ENCODE data around the gene MYOD1.

Gene MYOD1

DNA sequence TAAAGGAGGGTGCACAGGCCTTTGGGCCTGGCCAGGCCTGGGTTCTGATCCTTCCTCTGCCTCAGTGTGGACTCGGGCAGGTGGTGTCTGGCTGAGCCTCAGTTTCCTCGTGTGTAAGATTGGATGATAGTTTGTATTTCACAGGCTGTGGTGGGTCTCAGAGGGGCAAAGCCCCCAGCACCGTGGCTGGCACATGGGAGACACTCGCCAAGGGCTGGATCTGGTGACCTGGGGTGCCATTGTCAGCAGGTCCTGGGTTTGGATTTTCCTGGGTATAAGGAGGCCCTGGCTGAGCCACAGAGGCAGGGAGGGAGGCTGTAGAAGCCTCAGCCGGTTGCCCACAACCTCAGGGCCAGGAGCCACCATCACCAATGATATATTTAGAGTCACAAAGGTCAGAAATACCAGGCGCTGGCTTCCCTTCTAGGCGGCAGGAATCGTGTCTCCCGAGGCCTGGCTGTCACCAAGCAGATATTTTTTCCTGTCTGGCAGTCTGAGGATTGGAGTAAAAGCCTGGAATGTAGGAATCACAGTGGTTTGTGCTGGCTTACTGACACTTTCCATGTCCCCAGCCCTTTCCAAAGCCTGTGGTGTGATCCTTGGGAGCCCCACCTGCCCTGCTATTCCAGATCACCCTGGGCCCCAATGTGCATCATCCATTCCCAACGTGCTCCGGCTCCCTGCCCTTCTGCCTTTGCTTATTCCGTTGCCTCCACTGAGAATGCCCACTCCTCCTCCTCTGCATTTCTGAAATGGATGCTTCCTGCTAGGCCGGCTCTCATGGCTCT lies 30.8 kb downstream of the MYOD1 start:
- TF ChIP-seq, protein P1, sequence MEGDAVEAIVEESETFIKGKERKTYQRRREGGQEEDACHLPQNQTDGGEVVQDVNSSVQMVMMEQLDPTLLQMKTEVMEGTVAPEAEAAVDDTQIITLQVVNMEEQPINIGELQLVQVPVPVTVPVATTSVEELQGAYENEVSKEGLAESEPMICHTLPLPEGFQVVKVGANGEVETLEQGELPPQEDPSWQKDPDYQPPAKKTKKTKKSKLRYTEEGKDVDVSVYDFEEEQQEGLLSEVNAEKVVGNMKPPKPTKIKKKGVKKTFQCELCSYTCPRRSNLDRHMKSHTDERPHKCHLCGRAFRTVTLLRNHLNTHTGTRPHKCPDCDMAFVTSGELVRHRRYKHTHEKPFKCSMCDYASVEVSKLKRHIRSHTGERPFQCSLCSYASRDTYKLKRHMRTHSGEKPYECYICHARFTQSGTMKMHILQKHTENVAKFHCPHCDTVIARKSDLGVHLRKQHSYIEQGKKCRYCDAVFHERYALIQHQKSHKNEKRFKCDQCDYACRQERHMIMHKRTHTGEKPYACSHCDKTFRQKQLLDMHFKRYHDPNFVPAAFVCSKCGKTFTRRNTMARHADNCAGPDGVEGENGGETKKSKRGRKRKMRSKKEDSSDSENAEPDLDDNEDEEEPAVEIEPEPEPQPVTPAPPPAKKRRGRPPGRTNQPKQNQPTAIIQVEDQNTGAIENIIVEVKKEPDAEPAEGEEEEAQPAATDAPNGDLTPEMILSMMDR (conservative IDR thresholded peaks at IDR 0.05; ENCODE audit: low read depth, low read length), result no peak
- no peak for DNase-seq (ENCODE audit: low read depth)
- H3K4me3 ChIP-seq (ENCODE audit: low read length), result no peak overlapping the region

DNA sequence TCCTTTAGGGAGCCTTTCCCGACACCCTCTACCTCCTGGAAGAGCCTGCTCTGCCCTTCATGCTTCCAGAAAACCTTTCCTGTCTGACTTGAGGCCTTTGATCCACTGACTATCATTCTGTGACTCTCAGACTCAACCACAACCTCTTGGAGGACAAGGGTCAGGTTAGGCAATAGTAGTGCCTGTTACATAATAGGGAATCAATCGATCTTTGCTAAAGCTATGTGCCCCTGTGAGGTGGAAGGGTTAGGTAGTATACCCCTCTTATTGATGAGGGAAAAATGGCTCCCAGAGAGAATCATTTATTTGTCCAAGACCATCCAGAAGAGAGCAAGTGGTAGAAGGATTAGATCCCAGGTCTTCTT lies 31.4 kb downstream of the MYOD1 start:
- H3K4me3 ChIP-seq (ENCODE audit: low read length), result no peak overlapping the region
- no peak for DNase-seq (ENCODE audit: low read depth)
- TF ChIP-seq, protein P1 (conservative IDR thresholded peaks at IDR 0.05; ENCODE audit: low read depth, low read length), result no peak

- no peak overlapping the region for H3K4me3 ChIP-seq (ENCODE audit: low read length)
- no peak for DNase-seq (ENCODE audit: low read depth)
- TF ChIP-seq, protein P1 (conservative IDR thresholded peaks at IDR 0.05; ENCODE audit: low read depth, low read length), result no peak
These were observed 32.2 kb downstream of the MYOD1 start for GRCh38 chr11:17751558-17751957.

DNA sequence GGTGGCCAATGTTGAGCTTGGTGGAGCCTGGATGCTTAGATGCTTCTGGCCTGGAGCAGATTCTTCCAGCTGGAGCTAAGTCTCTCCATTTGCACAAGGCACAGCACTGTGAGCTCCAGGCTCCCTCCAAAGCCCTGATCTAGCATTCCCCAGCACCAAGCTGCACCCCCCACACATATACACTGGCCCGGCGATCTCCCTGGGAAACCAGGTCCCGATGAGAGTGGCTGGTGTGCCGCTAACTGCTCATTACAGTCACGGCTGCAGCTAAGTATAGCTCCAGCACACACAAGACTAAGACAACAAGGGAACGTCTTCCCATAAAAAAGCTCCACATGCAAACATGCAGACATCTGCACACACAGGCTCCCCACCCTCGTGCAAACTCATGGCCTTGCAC lies 32.8 kb downstream of the MYOD1 start:
- DNase-seq (ENCODE audit: low read depth), result no peak
- no peak overlapping the region for H3K4me3 ChIP-seq (ENCODE audit: low read length)
- TF ChIP-seq, protein P1 (conservative IDR thresholded peaks at IDR 0.05; ENCODE audit: low read depth, low read length), result no peak

GRCh38 chr11:17753153-17753552 lies 33.8 kb downstream of the MYOD1 start:
- no peak overlapping the region for H3K4me3 ChIP-seq (ENCODE audit: low read length)
- TF ChIP-seq, protein P1 (conservative IDR thresholded peaks at IDR 0.05; ENCODE audit: low read depth, low read length), result no peak
- DNase-seq (ENCODE audit: low read depth), result no peak

DNA sequence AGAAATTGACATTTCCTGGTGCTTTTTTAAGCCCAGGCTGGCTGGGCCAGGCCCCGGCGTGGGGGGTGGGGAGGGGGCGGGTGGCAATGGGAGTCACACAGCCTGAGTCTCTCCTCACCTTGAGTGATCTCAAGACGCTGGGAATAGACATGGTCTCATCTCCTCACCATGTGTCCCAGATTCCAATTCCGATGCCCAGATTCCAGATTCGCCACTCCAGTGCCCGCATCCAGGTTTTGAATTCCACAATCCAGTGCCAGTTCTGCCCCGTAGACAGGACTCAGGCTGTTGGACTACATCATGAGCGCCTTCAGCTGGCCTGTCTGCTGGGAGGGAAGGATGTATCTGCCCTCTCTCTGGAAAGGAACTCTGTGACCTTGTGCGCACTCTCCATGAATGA lies 34.3 kb downstream of the MYOD1 start:
- no peak for DNase-seq (ENCODE audit: low read depth)
- H3K4me3 ChIP-seq (ENCODE audit: low read length), result no peak overlapping the region
- TF ChIP-seq, protein P1 (conservative IDR thresholded peaks at IDR 0.05; ENCODE audit: low read depth, low read length), result no peak

DNA sequence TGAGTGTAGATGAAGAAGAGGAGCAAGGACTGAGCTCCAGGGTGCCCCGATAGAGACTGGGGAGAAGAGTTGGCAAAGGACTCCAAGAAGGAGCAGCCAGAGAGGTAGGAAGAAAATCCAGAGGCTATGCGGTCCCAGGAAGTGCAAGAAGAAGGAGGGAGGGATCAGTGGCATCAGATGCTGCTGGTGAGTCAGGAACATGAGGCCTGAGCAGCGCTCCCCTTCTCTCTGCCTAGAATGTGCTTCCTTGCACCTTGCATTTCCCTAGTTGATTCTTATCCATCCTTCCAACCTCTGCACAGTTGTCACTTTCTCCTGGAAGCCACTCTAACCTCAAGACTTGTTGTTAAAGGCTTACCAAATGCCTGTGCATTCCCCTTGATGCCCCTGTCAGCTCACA lies 36.5 kb downstream of the MYOD1 start:
- TF ChIP-seq, protein P1 (conservative IDR thresholded peaks at IDR 0.05; ENCODE audit: low read depth, low read length), result no peak
- DNase-seq (ENCODE audit: low read depth), result no peak
- H3K4me3 ChIP-seq (ENCODE audit: low read length), result no peak overlapping the region

Data from retinal pigment epithelial cell (primary cell).